B cell (primary cell): Measurements from ENCODE around the gene MANEA. TPM values are rescaled to one million over a fixed set of nuclear protein-coding genes. Genes with fewer than 3 reads are reported as not detected.

ENCODE experiments used
- ATAC-seq: fragments of 200-7000 bp; cut with Tn5 transposase; one replicate; pipeline ENCODE4 v1.10.0; 2021; ENCODE audit warnings: low read depth, mild to moderate bottlenecking, moderate number of reproducible peaks, moderate library complexity
- CTCF ChIA-PET: fragments of 350-600 bp; sonication (Branson Sonifier 250); formaldehyde crosslinking; loops from one replicate; lab custom pipeline; 2021; ENCODE audit warnings: antibody characterized with exemption, inconsistent platforms; lab: Charles Lee
- POLR2A ChIA-PET: fragments of 350-600 bp; sonication (Branson Sonifier 250); formaldehyde crosslinking; loops from one replicate; lab custom pipeline; 2021; ENCODE audit warnings: antibody characterized with exemption; lab: Charles Lee
- DNase-seq: peaks from one replicate; pipeline ENCODE4 v3.0.0; 2013
- H2AFZ ChIP-seq: 2 replicates; pipeline ENCODE4 v1.6.1; 2012; ENCODE audit warnings: mild to moderate bottlenecking, low read depth, low read length; ENCODE audit not compliant: insufficient read depth, poor library complexity, severe bottlenecking
- H3K27ac ChIP-seq, 2 donors: 1 replicate in 1 of 2; 2 replicates in 1 of 2; pipeline ENCODE4 v1.5.1; 2012 to 2013; ENCODE audit warnings: low read length in 2 of 2, mild to moderate bottlenecking in 2 of 2, moderate library complexity in 1 of 2
- H3K27me3 ChIP-seq, 4 experiments: fragments of 200-600 bp in 1 of 4; sonication (generic) in 1 of 4; replicated peaks in 1 of 4; 1 replicate in 2 of 4; 2 replicates in 2 of 4; pipeline versions ENCODE4 v1.6.1 to v1.7.0; 2013 to 2016; ENCODE audit warnings: low read length in 3 of 4, mild to moderate bottlenecking in 2 of 4, mixed read lengths in 1 of 4, moderate library complexity in 1 of 4; ENCODE audit not compliant: insufficient read depth in 4 of 4, control insufficient read depth in 3 of 4; ENCODE audit errors: control extremely low read depth in 1 of 4
- H3K36me3 ChIP-seq, 2 experiments: replicated peaks in 1 of 2; 1 replicate in 1 of 2; 2 replicates in 1 of 2; pipeline versions ENCODE4 v1.6.1 to v1.7.1; 2013; ENCODE audit warnings: low read length in 1 of 2; ENCODE audit not compliant: insufficient read depth in 2 of 2, control insufficient read depth in 1 of 2; ENCODE audit errors: control extremely low read depth in 1 of 2, extremely low read depth in 1 of 2
- H3K4me1 ChIP-seq, 2 donors: fragments of 200-600 bp in 1 of 2; sonication (generic) in 1 of 2; 1 replicate in 1 of 2; 2 replicates in 1 of 2; pipeline versions ENCODE4 v1.5.1 to v1.6.1; 2013 to 2017; ENCODE audit warnings: low read length in 2 of 2; ENCODE audit not compliant: control insufficient read depth in 2 of 2, insufficient read depth in 2 of 2
- H3K4me2 ChIP-seq: replicated peaks from 2 replicates; pipeline ENCODE3; 2012; ENCODE audit warnings: mild to moderate bottlenecking, low read depth, low read length; ENCODE audit not compliant: poor library complexity, severe bottlenecking
- H3K4me3 ChIP-seq, 5 experiments: fragments of 200-600 bp in 1 of 5; sonication (generic) in 1 of 5; 1 replicate in 3 of 5; 2 replicates in 2 of 5; pipeline versions ENCODE4 v1.5.1 to v1.7.0; 2011 to 2016; ENCODE audit warnings: low read length in 4 of 5, mild to moderate bottlenecking in 4 of 5, low read depth in 2 of 5, control low read depth in 1 of 5, moderate library complexity in 1 of 5; ENCODE audit not compliant: insufficient read depth in 1 of 5; ENCODE audit errors: control extremely low read depth in 1 of 5, extremely low read depth in 1 of 5
- H3K79me2 ChIP-seq: fragments of 200-600 bp; sonication (generic); one replicate; pipeline ENCODE4 v1.6.0; 2016; ENCODE audit warnings: low read length; ENCODE audit not compliant: control insufficient read depth, insufficient read depth
- H3K9ac ChIP-seq: fragments of 200-600 bp; sonication (generic); 2 replicates; pipeline ENCODE4 v1.6.1; 2017; ENCODE audit warnings: mild to moderate bottlenecking, low read length, moderate library complexity
- H3K9me3 ChIP-seq, 3 donors: one replicate each; pipeline versions ENCODE4 v1.6.1 to v1.7.1; 2013; ENCODE audit warnings: low read length in 2 of 3; ENCODE audit not compliant: control insufficient read depth in 2 of 3, insufficient read depth in 1 of 3; ENCODE audit errors: control extremely low read depth in 1 of 3
- H4K20me1 ChIP-seq: 2 replicates; pipeline ENCODE4 v1.6.0; 2012; ENCODE audit warnings: mild to moderate bottlenecking, low read length; ENCODE audit not compliant: insufficient read depth, control insufficient read depth, poor library complexity, severe bottlenecking
- H3K27ac Mint-ChIP-seq: one replicate; pipeline ENCODE4 v1.8.0; 2021; ENCODE audit warnings: mixed read lengths
- H3K27me3 Mint-ChIP-seq: one replicate; pipeline ENCODE4 v1.8.0; 2021; ENCODE audit warnings: mixed read lengths
- H3K4me1 Mint-ChIP-seq: one replicate; pipeline ENCODE4 v1.8.0; 2021; ENCODE audit warnings: mixed read lengths
- H3K4me3 Mint-ChIP-seq: one replicate; pipeline ENCODE4 v1.8.0; 2021; ENCODE audit warnings: mixed read lengths
- H3K9me3 Mint-ChIP-seq: one replicate; pipeline ENCODE4 v1.8.0; 2022; ENCODE audit warnings: mixed read lengths; ENCODE audit not compliant: insufficient read depth
- EZH2 ChIP-seq: IDR thresholded peaks from 2 replicates; pipeline ENCODE4 v1.6.1; 2012; ENCODE audit warnings: borderline replicate concordance, low read depth, mild to moderate bottlenecking, moderate library complexity, low read length; ENCODE audit not compliant: insufficient read depth, poor library complexity, severe bottlenecking
- WGBS: methylation state at CpG from one replicate; pipeline ENCODE4 v1.1.5; 2013; ENCODE audit warnings: missing lambda C conversion rate; ENCODE audit not compliant: insufficient coverage; 5-methylcytosine and 5-hydroxymethylcytosine counted together
- intact Hi-C: fragments of 100-400 bp; cut with micrococcal nuclease; formaldehyde crosslinking; loops from one replicate; pipeline ENCODE4 v1.10.0; 2022
- polyA plus RNA-seq: library from polyadenylated mRNA; depleted of rRNA; stranded (reverse); fragments of >200 nt; gene quantifications from 2 replicates; pipeline ENCODE4 v1.2.3, GENCODE V29; 2012
- total RNA-seq, 2 donors: library from RNA; stranded (reverse); fragments of 120-200 nt in 1 of 2; gene quantifications; 1 replicate in 1 of 2; 2 replicates in 1 of 2; pipeline versions ENCODE4 v1.2.3 to v1.2.4, GENCODE V29; 2013 to 2022
- TF ChIP-seq, protein P1 (sequence below): fragments of 200-600 bp; IDR thresholded peaks from one replicate; pipeline ENCODE4 v1.8.0; 2022; ENCODE audit warnings: antibody characterized with exemption, mild to moderate bottlenecking

MANEA gene
- total and polyA plus RNA-seq, 2 donors (not counting 1 experiment from before 2014, with no cell fraction given): 2.4 to 9.0 TPM

DNA sequence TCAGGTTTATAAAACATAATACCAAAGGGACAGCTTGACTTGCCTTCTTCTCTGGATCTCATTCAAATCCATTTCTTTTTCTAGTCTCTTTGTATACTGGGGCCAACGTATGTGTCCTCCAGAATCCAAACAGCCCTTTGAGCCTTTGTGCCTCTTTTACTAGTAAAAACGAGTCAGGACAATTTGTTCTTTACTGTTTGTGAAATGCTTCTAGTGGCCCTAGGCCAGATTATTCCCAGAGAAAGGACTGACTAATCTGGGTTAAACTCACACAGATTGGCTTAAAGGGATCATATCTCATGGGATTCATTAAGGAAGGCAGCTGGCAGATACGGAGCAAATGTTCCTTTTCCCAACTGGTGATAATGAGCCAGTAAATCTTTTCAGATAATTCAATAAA, 32.1 kb upstream of the MANEA start:
- no peaks in the 10 kb centered on the region for H4K20me1 ChIP-seq
- H3K4me2 ChIP-seq: no peak overlapping the region
- intact Hi-C loops: no loop called here
- no peaks in the 10 kb centered on the region for H3K79me2 ChIP-seq
- Mint-ChIP-seq H3K27ac (no peak overlapping the region), H3K9me3 (no peaks in the 10 kb centered on the region), H3K27me3 (no peaks in the 10 kb centered on the region), H3K4me1 (no peaks in the 10 kb centered on the region), H3K4me3 (no peak overlapping the region)
- CTCF ChIA-PET: no interaction called here
- H3K27me3 ChIP-seq: no peaks in the 10 kb centered on the region
- WGBS: 100% methylated on average over 1 of the region's 3 CpGs
- H3K4me3 ChIP-seq: no peak overlapping the region
- H3K36me3 ChIP-seq: no peaks in the 10 kb centered on the region
- TF ChIP-seq, protein P1, sequence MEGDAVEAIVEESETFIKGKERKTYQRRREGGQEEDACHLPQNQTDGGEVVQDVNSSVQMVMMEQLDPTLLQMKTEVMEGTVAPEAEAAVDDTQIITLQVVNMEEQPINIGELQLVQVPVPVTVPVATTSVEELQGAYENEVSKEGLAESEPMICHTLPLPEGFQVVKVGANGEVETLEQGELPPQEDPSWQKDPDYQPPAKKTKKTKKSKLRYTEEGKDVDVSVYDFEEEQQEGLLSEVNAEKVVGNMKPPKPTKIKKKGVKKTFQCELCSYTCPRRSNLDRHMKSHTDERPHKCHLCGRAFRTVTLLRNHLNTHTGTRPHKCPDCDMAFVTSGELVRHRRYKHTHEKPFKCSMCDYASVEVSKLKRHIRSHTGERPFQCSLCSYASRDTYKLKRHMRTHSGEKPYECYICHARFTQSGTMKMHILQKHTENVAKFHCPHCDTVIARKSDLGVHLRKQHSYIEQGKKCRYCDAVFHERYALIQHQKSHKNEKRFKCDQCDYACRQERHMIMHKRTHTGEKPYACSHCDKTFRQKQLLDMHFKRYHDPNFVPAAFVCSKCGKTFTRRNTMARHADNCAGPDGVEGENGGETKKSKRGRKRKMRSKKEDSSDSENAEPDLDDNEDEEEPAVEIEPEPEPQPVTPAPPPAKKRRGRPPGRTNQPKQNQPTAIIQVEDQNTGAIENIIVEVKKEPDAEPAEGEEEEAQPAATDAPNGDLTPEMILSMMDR: no peak
- no peak for TF ChIP-seq EZH2
- no peak overlapping the region for H2AFZ ChIP-seq
- POLR2A ChIA-PET: no interaction called here
- H3K9me3 ChIP-seq: no peaks in the 10 kb centered on the region
- no peaks in the 10 kb centered on the region for H3K4me1 ChIP-seq
- H3K27ac ChIP-seq: no peak overlapping the region
- ATAC-seq: no peak
- DNase-seq: no peak
- no peak overlapping the region for H3K9ac ChIP-seq

DNA sequence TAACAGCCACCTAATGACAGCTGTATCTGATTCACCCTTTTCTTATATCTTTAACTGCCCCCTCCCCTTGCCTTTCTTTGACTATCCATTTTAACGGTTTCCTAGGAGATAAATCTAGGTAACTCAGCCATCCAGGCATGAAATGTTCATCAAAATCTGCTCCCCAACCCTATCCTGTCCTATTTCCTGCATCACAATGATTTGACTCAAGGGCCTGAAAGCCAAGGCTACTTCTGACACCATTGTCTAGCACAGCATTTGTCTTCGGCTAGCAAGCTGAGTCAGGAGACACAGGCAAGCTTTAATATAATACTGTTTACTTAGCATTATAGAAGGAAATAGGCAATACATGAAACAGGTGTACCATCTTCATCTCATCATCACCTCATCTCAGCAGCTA, 31.6 kb upstream of the MANEA start:
- Histone ChIP-seq H3K9me3 (no peaks in the 10 kb centered on the region), H3K4me2 (no peak overlapping the region), H3K79me2 (no peaks in the 10 kb centered on the region), H3K9ac (no peak overlapping the region), H3K36me3 (no peaks in the 10 kb centered on the region), H4K20me1 (no peaks in the 10 kb centered on the region), H3K4me3 (no peak overlapping the region), H2AFZ (no peak overlapping the region), H3K27ac (no peak overlapping the region), H3K4me1 (no peaks in the 10 kb centered on the region), H3K27me3 (no peaks in the 10 kb centered on the region)
- POLR2A ChIA-PET: no interaction called here
- Mint-ChIP-seq H3K4me1 (no peaks in the 10 kb centered on the region), H3K4me3 (no peak overlapping the region), H3K27me3 (no peaks in the 10 kb centered on the region), H3K27ac (no peak overlapping the region), H3K9me3 (no peaks in the 10 kb centered on the region)
- no peak for TF ChIP-seq EZH2
- TF ChIP-seq, protein P1: no peak
- ATAC-seq (no peak), DNase-seq (no peak)
- intact Hi-C loops: no loop called here
- 88% methylated on average over 1 of the region's 2 CpGs for WGBS
- CTCF ChIA-PET: no interaction called here
